Endodermal cell (in vitro differentiated cells): ENCODE data around the gene ZNF71. TPM values are rescaled to one million over a fixed set of nuclear protein-coding genes. Genes with fewer than 3 reads are reported as not detected.

Experiments used
- DNase-seq: peaks from one replicate; pipeline ENCODE4 v3.0.0-alpha.2; 2017
- H3K27ac ChIP-seq: 2 replicates; pipeline ENCODE4 v1.5.1; 2013; ENCODE audit warnings: mild to moderate bottlenecking, low read depth, low read length, moderate library complexity
- H3K27me3 ChIP-seq: 2 replicates; pipeline ENCODE4 v1.6.1; 2013; ENCODE audit warnings: mild to moderate bottlenecking, low read length, moderate library complexity; ENCODE audit not compliant: insufficient read depth, control insufficient read depth, poor library complexity, severe bottlenecking
- H3K36me3 ChIP-seq: 2 replicates; pipeline ENCODE4 v1.7.0; 2013; ENCODE audit warnings: mild to moderate bottlenecking, low read length, moderate library complexity; ENCODE audit not compliant: control insufficient read depth, insufficient read depth
- H3K4me1 ChIP-seq: one replicate; pipeline ENCODE4 v1.7.0; 2013; ENCODE audit warnings: low read length; ENCODE audit not compliant: control insufficient read depth, insufficient read depth
- H3K4me3 ChIP-seq: 2 replicates; pipeline ENCODE4 v1.5.1; 2013; ENCODE audit warnings: mild to moderate bottlenecking, low read length, moderate library complexity
- H3K9ac ChIP-seq: 2 replicates; pipeline ENCODE4 v1.6.1; 2013; ENCODE audit warnings: mild to moderate bottlenecking, low read length, moderate library complexity; ENCODE audit not compliant: poor library complexity, severe bottlenecking; ENCODE audit errors: extremely low read depth
- H3K9me3 ChIP-seq: 2 replicates; pipeline ENCODE4 v1.6.1; 2013; ENCODE audit warnings: mild to moderate bottlenecking, low read length, moderate library complexity; ENCODE audit not compliant: control insufficient read depth
- H3K27ac Mint-ChIP-seq: 2 replicates; pipeline ENCODE4 v1.8.0; 2020; ENCODE audit warnings: mixed read lengths
- H3K27me3 Mint-ChIP-seq: 2 replicates; pipeline ENCODE4 v1.8.0; 2021; ENCODE audit warnings: mild to moderate bottlenecking, mixed read lengths; ENCODE audit not compliant: insufficient read depth
- H3K36me3 Mint-ChIP-seq: 2 replicates; pipeline ENCODE4 v1.8.0; 2020; ENCODE audit warnings: low read depth, mixed read lengths
- H3K4me1 Mint-ChIP-seq: 2 replicates; pipeline ENCODE4 v1.8.0; 2020; ENCODE audit warnings: mixed read lengths
- H3K4me3 Mint-ChIP-seq: 2 replicates; pipeline ENCODE4 v1.8.0; 2020; ENCODE audit warnings: mild to moderate bottlenecking, moderate library complexity, mixed read lengths
- H3K9me3 Mint-ChIP-seq: 2 replicates; pipeline ENCODE4 v1.8.0; 2020; ENCODE audit warnings: mild to moderate bottlenecking, mixed read lengths
- WGBS, 2 experiments: methylation state at CpG; one replicate each; pipeline versions ENCODE4 v1.1.5 to v1.1.7; 2013; ENCODE audit warnings: missing lambda C conversion rate in 2 of 2, mixed read lengths in 1 of 2; ENCODE audit not compliant: insufficient coverage in 1 of 2, insufficient read length in 1 of 2; 5-methylcytosine and 5-hydroxymethylcytosine counted together
- total RNA-seq, 2 donors: library from RNA; stranded (reverse); fragmentation: NEBNext Ultra II Directional in 1 of 2; extraction: Animal tissue kit (Norgen Biotek cat#: 25700) in 1 of 2; gene quantifications; 2 replicates in 1 of 2; 3 replicates in 1 of 2; pipeline ENCODE4 v1.2.1, GENCODE V29; 2021
- TF ChIP-seq, protein P1 (sequence below): fragments of 200-600 bp; sonication (generic); conservative IDR thresholded peaks from 2 replicates; pipeline ENCODE4 v1.5.0; 2021; ENCODE audit warnings: antibody characterized with exemption, mild to moderate bottlenecking

The ZNF71 gene
- total RNA-seq, 2 donors from 2014 or later: 8.8 to 9.1 TPM

- Histone ChIP-seq H3K27me3 (no peaks in the 10 kb centered on the region), H3K4me3 (no peak overlapping the region), H3K27ac (no peak overlapping the region), H3K4me1 (no peaks in the 10 kb centered on the region), H3K9me3 (peaks cover 87% of the 10 kb centered on the region), H3K36me3 (peaks cover 44% of the 10 kb centered on the region), H3K9ac (no peak overlapping the region)
- Mint-ChIP-seq H3K27ac (no peak overlapping the region), H3K4me1 (no peaks in the 10 kb centered on the region), H3K27me3 (no peaks in the 10 kb centered on the region), H3K36me3 (peaks cover 87% of the 10 kb centered on the region), H3K4me3 (no peak overlapping the region), H3K9me3 (peaks cover 91% of the 10 kb centered on the region)
- TF ChIP-seq, protein P1, sequence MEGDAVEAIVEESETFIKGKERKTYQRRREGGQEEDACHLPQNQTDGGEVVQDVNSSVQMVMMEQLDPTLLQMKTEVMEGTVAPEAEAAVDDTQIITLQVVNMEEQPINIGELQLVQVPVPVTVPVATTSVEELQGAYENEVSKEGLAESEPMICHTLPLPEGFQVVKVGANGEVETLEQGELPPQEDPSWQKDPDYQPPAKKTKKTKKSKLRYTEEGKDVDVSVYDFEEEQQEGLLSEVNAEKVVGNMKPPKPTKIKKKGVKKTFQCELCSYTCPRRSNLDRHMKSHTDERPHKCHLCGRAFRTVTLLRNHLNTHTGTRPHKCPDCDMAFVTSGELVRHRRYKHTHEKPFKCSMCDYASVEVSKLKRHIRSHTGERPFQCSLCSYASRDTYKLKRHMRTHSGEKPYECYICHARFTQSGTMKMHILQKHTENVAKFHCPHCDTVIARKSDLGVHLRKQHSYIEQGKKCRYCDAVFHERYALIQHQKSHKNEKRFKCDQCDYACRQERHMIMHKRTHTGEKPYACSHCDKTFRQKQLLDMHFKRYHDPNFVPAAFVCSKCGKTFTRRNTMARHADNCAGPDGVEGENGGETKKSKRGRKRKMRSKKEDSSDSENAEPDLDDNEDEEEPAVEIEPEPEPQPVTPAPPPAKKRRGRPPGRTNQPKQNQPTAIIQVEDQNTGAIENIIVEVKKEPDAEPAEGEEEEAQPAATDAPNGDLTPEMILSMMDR: no peak
- no peak for DNase-seq
- 89 to 98% methylated on average over 4 to 5 of the region's 5 CpGs for WGBS, 2 experiments
These were observed 18.5 kb downstream of the ZNF71 start for GRCh38 chr19:56613639-56614038.

- Histone ChIP-seq H3K36me3 (peaks cover 41% of the 10 kb centered on the region), H3K9me3 (peaks cover 65% of the 10 kb centered on the region), H3K4me1 (no peaks in the 10 kb centered on the region), H3K27ac (no peak overlapping the region), H3K9ac (no peak overlapping the region), H3K4me3 (no peak overlapping the region), H3K27me3 (no peaks in the 10 kb centered on the region)
- no peak overlapping the region for H3K27ac Mint-ChIP-seq
- TF ChIP-seq, protein P1: no peak
- DNase-seq: no peak
- no peaks in the 10 kb centered on the region for H3K4me1 Mint-ChIP-seq
- H3K36me3 Mint-ChIP-seq: peaks cover 87% of the 10 kb centered on the region
- H3K4me3 Mint-ChIP-seq: no peak overlapping the region
- 89 to 96% methylated on average over 4 to 8 of the region's 8 CpGs for WGBS, 2 experiments
- H3K27me3 Mint-ChIP-seq: no peaks in the 10 kb centered on the region
- peaks cover 92% of the 10 kb centered on the region for H3K9me3 Mint-ChIP-seq
These were observed 22.4 kb downstream of the ZNF71 start for GRCh38 chr19:56617531-56617930.

DNA sequence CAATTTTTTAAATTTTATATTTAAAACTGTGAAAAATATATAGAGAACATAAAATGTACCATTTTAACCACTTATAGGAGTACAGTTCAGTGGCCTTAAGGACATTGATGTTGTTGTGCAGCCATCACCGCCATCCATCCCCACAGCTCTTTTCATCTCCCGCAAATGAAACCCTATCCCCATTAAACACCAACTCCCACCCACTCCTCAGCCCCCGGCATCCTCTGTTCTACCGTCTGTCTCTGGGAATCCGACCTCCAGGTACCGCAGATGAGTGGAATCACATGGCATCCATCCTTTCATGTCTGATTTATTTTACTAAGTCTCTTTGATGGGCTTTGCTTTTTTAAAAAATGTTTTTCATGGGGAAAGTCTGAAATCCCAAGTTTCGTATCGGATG lies 24.0 kb downstream of the ZNF71 start:
- Mint-ChIP-seq H3K36me3 (peaks cover 88% of the 10 kb centered on the region), H3K27me3 (no peaks in the 10 kb centered on the region), H3K27ac (no peak overlapping the region)

More for the DNA sequence above, 24.0 kb downstream of the ZNF71 start:
- Histone ChIP-seq H3K4me3 (no peak overlapping the region), H3K27ac (no peak overlapping the region), H3K36me3 (peaks cover 47% of the 10 kb centered on the region), H3K9me3 (peaks cover 72% of the 10 kb centered on the region), H3K27me3 (no peaks in the 10 kb centered on the region), H3K4me1 (no peaks in the 10 kb centered on the region), H3K9ac (no peak overlapping the region)
- Mint-ChIP-seq H3K4me3 (no peak overlapping the region), H3K9me3 (peaks cover 89% of the 10 kb centered on the region), H3K4me1 (no peaks in the 10 kb centered on the region)
- TF ChIP-seq, protein P1: no peak
- 76 to 86% methylated on average over 6 to 8 of the region's 8 CpGs for WGBS, 2 experiments
- no peak for DNase-seq
